SK-N-SH (cell line): Measurements from ENCODE around the gene WDR90.

Experiments used
- RFX5 ChIP-seq: IDR thresholded peaks from 2 replicates; pipeline ENCODE4 v1.6.1; 2012; ENCODE audit warnings: mild to moderate bottlenecking, improper control_type of control experiment, low read length
- TF ChIP-seq, protein P1 (sequence below): fragments of 200-600 bp; sonication (generic); IDR thresholded peaks from 2 replicates; pipeline ENCODE4 v1.6.1; 2017; ENCODE audit warnings: antibody characterized with exemption, mild to moderate bottlenecking, moderate library complexity

DNA sequence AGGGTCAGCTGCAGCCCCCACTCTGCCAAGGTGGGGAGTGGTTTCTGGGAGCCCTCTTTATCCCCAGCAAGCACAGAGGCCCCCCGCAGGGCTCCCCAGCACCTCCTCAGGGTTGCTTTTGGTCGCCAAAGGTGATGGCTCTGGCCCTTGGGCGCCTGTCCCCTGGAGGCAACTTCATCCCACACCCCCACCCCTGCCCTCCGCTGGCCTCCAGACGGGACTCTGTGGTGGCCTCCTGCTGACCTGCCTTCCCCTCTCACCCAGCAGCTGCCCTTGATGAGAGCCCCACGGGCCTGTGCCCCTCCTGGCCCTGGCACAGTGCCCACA, 10.9 kb downstream of the WDR90 start:
- TF ChIP-seq, protein P1, sequence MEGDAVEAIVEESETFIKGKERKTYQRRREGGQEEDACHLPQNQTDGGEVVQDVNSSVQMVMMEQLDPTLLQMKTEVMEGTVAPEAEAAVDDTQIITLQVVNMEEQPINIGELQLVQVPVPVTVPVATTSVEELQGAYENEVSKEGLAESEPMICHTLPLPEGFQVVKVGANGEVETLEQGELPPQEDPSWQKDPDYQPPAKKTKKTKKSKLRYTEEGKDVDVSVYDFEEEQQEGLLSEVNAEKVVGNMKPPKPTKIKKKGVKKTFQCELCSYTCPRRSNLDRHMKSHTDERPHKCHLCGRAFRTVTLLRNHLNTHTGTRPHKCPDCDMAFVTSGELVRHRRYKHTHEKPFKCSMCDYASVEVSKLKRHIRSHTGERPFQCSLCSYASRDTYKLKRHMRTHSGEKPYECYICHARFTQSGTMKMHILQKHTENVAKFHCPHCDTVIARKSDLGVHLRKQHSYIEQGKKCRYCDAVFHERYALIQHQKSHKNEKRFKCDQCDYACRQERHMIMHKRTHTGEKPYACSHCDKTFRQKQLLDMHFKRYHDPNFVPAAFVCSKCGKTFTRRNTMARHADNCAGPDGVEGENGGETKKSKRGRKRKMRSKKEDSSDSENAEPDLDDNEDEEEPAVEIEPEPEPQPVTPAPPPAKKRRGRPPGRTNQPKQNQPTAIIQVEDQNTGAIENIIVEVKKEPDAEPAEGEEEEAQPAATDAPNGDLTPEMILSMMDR = no peak
- TF ChIP-seq RFX5 = no peak
